Stimulated activated CD8-positive, alpha-beta memory T cell treated with anti-CD3 and anti-CD28 coated beads, Interleukin-2, amount 100 ng/mL, for 1 hour (primary cell): Measurements from ENCODE around the gene TM9SF1.

ENCODE experiments used
- DNase-seq, 2 donors: peaks; one replicate each; pipeline ENCODE4 v3.0.0-alpha.2; 2020; ENCODE audit warnings: low read depth in 2 of 2

Gene TM9SF1

DNA sequence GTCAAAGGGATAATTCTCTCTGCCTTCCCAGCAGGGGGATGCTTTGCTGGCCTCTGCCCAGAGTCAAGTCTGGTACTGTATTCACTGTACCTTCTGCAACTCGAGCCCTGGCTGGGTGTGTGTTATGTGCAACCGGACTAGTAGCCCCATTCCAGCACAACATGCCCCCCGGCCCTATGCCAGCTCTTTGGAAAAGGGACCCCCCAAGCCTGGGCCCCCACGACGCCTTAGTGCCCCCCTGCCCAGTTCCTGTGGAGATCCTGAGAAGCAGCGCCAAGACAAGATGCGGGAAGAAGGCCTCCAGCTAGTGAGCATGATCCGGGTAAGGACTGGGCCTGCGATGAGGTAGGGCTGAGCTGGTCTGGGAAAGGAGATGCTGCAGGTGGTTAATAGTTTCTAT lies 44.7 kb downstream of the TM9SF1 start:
- DNase-seq = no peak

DNA sequence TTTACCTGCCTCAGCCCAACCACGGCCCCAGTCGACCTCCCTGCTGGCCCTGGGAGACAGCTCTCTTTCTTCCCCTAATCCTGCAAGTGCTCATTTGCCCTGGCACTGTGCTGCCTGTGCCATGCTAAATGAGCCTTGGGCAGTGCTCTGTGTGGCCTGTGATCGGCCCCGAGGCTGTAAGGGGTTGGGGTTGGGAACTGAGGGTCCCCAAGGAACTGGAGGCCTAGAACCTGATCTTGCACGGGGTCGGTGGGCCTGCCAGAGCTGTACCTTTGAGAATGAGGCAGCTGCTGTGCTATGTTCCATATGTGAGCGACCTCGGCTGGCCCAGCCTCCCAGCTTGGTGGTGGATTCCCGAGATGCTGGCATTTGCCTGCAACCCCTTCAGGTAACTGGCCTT lies 45.2 kb downstream of the TM9SF1 start:
- DNase-seq = no peak

DNA sequence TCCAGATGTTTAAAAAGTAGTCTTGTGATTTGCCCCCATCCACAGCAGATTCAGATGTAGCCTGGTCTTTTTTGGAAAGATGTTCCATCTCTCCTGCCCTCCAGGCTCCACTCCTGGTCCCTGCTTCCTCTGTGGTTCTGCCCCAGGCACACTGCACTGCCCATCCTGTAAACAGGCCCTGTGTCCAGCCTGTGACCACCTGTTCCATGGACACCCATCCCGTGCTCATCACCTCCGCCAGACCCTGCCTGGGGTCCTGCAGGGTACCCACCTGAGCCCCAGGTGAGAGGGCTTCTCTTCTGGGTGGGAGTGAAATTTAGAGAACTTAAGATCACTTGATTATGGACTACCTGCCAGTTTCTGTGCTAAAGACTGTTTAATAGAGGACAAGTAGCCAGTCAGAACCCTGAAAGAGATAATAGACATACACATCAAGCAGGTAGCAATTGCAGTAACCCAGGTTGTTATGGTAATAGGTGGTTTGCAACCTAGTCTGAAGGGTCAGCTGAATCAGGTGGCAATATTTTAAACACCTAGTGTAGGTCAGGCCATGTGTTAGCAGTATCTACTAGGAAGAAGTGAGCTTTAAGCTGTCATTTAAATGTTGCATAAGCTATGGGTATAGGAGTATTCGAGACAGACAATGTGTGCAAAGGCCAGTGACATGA lies 45.8 kb downstream of the TM9SF1 start:
- no peak for DNase-seq

DNA sequence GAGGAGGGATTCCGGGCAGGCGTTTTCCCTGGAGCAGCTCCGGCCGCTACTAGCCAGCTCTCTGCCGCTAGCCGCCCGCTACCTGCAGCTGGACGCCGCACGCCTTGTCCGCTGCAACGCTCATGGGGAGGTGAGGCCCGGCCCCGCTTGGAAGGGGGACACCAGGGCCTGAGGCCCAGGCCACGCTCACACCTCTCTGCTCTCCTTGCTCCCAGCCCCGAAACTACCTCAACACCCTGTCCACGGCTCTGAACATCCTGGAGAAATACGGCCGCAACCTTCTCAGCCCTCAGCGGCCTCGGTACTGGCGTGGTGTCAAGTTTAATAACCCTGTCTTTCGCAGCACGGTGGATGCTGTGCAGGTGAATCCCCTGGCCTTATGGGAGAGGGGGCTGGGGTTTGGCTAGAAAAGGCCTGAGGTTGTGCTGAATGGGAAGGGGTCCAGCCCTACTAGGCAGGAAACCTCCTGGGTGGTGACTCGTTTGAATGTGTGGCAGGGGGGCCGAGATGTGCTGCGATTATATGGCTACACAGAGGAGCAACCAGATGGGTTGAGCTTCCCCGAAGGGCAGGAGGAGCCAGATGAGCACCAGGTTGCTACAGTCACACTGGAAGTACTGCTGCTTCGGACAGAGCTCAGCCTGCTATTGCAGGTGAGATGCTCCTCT lies 47.3 kb downstream of the TM9SF1 start:
- no peak for DNase-seq

DNA sequence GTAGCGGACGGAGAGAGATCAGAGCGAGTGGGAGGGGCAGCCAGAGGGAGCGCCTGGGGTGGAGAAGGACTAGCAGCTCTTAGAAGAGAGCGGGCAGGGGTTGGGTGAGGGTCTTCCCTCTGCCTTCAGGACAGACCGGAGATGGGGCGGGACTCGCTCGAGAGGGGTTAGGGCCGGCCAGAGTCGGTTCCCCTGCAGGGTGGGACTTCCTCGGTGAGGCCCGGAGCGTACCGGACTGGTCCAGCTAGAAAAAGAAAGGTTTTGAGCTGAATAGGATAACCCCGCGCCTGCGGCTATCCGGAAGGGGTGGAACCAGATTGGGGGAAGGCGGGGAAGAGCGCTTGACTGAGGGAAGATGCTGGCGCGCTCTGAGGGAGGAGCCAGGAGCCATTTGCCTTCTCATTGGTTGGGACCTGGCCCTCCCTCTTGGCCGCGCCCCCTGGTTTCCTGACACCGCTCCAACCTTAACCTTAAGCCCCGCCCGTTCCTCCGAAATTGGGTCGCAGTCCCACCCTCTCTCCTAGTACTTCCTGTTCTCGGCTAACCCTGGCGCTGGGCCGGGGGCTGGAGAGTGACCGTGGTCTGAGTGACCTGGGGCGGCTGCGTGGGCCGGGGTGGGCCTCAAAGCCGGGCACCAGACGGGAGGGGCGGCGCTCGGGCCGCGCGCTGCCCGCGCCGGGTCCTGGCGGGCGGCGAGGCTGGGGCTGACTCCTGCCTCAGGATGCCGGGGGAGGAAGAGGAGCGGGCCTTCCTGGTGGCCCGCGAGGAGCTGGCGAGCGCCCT lies 48.1 kb downstream of the TM9SF1 start, which contains the start of gene RNF31:
TSS of gene RNF31 (plus strand) at position 521 of the 783 bp plus-strand sequence. CDS start at position 722, 201 bp downstream.
- DNase-seq = peak; percentile 85 to 96

DNA sequence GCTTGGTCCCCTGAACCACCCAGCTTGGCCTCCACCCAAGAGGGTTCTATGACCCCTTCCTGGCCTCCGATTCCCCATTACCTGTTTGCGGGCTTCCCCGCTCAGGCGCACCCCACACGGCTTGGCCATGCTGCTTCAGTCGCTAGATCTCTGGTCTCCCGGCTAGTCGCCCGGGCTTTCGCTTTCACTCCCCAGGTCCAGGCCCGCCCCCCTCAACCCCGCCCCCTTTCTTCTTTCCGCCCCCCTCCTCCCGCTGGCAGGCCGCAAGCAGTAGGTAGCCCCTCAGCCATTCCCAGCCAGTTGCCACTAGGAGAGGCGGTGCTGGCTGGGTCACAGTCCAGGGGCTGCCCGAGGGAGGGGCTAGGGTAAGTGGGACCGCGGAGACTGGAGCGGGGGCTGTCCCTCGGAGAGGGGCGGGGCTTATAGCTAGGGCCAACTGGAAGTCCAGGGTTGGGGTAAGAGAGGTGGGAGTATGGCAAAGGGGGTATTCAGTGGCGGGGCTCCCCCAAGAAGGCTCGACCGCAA lies 48.7 kb downstream of the TM9SF1 start, which contains the start of gene PSME2:
TSS of gene PSME2 (minus strand) at position 158 of the 525 bp plus-strand sequence. CDS start at position 129, 29 bp downstream.
- peak; percentile 55 to 69 for DNase-seq

DNA sequence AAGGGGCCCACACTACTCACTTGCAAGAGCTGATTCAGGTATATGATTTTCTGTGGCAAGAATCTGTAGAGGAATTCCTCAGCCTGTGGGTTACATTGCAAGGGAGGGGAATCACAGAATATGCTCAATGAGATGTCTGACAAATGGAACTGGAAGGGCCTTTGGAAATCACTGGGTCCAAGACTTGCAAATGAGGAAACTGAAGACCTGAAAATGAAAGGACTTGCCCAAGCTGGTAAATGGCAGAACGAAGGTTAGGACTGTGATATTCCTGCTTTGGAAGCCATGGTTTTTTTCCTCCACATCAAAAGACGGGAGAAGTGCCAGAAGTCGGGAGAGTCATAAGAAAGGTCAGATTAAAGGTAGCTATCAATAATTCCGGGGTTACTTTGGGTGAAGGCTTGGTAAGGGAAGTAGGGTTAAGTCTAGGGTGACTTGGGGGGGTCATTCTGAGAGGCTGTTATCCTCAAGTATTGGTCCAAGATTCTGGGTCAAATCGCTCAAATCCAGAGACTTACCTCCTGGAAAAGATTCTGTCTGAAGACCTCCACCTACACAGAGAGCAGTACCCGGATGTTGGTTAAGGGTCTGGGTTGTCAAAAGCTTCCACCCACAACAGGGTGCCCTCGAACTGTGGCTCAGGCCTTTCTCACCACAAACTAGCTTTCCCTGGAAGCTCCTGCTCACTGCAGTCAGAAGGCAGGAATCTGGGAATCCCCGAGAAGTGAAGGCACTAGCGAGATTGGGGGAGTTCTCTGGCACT lies 49.4 kb downstream of the TM9SF1 start:
- no peak for DNase-seq

DNA sequence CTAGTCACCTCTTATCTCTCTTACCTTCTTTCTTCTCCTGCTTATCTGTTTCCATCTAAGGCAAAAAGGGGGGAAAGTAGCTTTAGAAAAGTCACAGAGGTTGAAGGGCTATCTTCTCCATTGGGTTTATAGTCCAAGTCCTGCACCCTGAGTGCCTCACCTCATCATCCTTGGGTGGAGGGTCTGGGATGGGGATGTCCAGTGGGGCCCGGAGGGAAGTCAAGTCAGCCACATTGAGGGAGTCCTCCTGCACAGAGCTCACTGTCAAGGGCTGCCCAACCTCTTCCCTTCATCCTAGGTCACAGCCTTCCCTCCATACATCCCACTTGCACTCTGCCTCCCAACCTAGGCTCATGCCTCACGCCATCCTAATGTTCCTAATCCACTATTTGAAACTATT lies 50.0 kb downstream of the TM9SF1 start:
- DNase-seq = no peak

DNA sequence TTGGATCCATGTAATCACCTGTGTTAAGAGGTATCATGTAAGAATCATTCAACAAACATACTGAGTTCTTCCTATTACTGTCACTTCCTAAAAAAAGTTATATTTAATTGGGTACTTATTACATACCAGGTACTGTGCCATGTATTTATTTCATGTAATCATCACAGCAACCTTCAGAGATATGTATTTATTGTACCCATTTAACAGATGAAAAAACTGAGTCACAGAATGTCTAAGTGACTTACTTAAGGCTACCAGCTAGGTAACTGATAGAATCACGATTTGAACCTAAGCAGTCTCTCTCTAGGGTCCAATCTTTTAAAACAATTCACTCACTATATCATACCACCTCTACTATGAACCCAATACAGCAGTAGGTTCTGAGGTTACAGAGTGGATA lies 50.8 kb downstream of the TM9SF1 start:
- DNase-seq = no peak

DNA sequence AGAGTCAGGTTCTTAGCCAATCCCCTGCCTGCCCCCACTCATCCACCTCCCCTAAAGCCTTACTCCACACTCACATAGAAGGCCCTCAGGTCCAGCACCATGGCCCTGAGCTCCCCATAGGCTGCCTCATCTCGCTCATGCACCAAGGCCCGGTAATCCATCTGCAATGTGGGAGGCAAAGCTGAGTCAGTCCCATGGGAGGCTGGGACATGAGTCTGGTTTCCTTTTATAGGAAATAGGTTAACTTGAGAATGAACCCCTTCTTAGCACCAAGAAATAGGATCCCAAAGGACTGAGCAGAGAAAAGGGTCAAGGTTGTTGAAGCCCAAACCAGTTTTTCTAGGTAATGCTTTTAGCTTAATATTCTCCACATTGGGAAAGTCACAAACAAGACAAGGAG lies 51.7 kb downstream of the TM9SF1 start:
- no peak for DNase-seq

DNA sequence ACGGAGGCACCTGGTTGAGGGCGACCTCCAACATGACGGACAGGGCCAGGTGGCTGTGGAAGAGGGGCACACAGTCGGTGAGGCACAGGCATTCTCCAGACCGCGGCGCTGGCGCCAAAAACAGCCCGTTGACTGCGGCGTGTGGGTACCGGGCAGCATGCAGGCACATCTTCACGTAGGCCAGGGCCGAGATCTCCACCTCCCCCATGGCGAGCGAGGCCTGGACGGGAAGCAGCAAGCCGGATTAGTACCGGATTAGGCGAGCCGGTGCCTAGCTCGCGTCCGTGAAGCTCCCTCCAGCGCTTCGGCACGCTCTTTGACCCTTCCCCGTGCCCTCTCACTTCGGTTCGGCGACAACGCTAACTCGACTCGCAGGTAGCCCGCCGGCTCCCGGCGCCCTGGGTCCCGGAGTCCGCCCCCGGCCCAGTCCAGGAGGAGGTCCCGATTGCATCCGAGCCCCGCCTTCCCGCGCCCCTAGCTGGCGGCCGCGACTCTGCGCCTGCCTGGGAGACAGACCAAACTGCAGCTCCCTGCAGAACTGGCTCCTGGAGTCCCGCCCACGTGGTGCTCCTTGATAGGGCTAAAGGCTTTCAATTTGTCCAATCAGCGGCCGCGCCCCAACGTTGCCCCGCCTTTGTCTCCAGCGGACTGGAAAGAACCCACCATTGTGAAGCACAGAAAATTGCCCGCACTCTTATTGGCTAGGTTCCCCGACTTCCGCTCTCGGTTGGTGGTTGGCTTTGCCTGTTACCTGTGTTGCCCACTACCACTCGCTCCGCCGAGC lies 54.0 kb downstream of the TM9SF1 start, which contains the start of gene EMC9:
TSS of gene EMC9 (minus strand) at position 495 of the 784 bp plus-strand sequence. CDS start at position 208, 287 bp downstream.
- DNase-seq = peak; percentile 98 to 99

DNA sequence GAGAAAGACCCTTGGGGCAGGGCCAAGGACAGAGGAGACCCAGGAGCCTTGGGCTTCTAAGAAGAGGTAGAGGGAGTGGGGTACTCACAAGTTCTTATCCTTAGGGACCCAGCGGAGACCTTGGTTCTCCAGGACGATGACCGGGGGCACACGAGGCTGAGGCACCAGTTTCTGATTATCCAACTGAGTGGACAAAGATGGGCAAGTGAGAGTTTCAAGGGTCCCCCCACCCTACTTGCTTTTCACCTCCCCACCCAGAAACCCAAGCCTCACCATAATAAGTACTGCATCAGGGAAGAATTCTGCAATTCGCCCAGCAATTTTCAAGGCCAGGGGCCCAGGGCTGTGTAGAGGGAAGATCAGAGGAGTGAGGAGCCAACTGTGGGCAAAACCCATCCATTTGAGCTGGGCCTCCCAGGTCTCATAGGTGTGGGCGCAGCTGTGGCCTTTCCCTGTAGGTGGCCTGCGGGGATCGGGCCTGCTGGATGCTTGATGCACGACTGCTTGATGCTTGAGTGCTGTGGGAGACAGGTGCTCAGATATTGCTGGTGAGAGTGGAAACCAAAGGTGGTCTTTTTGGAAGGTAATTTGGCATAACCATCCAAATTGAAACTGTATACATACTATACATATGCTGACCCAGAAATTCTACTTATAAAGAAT lies 55.8 kb downstream of the TM9SF1 start:
- no peak for DNase-seq
